Measurements from ENCODE around the gene SFXN5.
"Not testable (repeated sequence)": the region's sequence is repeated elsewhere in the genome, so short reads cannot be mapped to it uniquely, and the experiment has no call there.

The SFXN5 gene

DNA sequence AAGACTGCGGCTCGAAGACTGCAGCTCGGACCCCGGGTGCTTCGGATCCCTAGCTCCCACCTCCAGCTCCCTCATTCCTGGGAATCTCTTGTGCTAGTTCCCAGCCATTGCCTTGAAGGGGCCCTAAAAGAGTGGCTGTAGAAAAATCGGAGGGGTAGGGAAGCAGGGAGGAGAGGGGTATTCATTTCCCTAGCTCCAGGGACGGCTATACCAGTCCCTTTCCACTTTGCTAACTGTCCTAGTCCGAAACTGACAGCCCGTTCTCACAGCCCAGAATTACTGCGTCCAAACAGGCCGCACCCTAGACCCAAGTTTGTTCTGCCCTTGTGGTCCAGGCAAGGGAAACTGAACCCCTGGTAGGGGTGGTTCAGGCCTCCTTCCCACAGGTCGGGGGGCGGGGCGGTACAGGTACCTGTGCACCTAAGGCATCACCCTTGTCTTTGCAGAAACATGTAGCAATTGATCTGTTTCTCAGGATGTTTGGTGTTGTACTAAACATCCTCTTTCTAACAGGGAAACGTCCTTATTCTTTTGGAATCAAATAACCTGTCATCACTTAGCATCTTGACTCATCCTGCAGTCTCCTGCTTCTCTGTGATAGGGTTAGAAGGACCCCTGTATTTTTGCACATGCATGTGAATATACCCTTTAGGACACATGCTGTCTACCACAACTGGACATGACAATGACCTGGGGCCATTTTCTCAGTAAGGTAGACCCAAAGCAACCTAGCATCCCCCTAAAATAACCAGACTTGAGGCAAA is 150.2 kb downstream of the SFXN5 start:
- DNase-seq = no peak

DNA sequence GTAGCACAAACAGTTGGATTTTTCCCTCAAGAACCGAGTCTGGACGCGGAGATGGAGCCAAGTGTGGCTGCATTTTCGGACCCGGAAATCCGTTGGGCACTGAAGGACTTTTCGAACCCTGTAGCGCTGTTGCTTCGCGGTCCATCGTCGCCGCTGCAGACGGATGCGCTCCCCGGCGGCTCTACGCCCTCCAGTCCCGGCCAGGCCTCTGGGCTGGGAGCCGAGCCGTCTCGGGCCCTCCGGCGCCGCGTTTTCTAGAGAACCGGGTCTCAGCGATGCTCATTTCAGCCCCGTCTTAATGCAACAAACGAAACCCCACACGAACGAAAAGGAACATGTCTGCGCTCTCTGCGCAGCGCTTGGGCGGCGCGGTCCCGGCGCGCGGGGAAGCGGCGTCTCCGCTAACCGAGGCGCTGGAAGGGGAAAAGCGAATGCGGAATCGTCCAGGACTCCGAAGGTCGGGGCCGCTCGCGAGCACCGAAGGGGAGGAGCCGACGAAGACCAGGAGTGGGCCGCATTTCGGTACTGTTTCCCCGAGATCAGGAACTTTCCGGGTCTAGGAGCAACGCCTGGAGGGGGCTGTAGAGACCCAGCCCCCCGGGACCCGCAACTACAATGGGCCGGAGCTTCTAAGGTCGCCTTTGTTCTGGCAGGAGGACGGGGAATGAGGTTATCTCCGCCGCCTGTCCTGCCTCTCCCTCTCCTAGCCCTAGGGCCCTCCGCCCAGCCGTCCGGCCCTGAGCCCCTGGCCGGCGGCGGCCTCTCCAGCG is 151.0 kb downstream of the SFXN5 start:
- DNase-seq = peak; percentile 33

DNA sequence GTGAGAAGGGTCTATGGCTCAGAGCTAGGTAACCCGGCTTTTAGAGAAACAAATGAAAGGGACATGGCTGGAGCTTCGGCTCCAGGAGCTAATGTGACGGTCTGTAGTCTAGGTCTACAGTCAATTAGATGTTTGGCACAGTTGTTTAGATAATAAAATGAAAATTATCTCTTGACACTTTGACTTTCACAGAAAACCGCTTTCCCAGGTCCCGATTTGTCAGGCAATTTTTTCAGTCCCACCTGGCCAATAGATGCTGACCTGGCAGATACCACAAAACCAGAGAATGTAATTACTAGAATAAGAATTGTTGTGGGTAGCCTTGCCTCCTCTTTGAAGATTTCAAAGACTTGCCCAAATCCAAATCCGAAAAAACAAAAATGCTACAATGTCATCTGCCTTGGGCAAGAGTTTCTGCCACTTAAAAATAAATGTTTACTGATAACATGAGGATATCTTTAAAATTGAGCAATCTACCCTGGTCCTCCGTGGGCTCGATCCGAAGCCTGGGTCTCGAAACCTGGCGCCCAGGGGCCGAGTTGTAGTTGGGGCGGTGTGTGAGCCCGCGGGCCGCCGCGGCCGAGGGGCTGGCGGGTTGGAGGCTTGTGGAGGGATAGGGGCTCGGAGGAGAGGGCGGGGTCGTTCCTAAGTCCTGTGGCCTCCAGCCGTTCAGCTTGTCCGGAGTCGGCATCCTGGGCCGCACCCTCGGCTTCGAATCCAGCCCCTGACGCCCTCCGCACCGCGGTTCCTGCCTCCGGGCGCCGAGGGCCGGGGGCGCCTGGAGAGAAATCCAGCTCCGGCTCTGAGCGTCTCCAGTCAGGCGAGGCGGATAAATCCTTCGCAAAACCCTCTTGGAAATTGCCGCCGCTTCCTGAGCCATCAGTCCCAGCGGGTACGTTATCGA is 151.8 kb downstream of the SFXN5 start:
- DNase-seq = no peak

DNA sequence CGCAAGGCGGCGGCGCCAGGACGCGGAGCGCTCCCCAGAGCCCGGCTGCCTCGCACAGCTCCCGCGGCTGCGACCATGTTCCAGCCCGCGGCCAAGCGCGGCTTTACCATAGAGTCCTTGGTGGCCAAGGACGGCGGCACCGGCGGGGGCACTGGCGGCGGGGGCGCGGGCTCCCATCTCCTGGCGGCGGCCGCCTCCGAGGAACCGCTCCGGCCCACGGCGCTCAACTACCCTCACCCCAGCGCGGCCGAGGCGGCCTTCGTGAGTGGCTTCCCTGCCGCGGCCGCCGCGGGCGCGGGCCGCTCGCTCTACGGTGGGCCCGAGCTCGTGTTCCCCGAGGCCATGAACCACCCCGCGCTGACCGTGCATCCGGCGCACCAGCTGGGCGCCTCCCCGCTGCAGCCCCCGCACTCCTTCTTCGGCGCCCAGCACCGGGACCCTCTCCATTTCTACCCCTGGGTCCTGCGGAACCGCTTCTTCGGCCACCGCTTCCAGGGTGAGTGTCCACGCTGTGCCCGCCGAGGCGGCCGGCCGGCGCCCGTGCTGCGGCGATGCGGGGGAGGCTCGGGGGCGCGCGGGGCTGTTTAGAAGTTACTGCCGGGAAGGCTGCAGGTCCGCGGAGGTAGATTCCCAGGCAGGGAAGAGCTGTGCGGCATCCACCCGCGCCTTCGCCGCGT is 153.5 kb downstream of the SFXN5 start:
- no peak for DNase-seq

DNA sequence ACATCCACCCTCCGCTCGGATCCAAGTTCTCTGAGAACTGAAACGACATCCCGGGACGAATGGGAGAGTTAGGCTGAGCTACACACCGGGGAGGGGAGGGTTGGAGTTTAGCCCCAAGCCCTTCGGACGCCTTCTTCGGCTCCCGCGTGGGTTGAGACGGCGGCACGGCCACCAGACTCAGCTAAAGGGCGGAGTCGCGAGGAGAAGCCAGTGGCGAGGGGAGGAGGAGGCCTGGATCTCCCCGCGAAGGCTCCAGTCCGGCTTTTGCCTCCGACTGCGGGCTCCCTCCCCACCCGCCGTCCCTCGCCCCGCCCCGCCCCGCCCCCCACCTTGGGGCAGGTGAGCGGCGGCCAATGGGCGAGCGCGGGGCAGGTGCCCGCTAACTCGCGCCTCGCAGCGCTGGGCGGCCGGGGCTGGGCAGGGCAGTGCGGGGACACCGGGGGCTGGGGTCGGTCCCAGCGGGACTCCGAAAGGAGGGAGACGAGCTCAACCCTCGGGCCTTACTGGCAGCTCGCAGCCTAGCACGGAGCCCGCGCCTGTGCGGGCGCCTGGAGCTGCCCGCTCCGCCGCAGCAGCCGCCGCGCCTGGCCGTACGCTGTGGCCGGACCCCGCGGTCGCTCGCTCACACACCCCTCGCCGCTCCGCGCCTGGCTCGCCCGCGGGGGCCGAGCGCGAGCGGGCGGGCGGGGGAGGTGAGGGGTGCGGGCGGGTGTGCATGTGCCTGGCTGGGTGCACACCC is 154.2 kb downstream of the SFXN5 start, which contains the start of gene EMX1:
TSS of gene EMX1 (plus strand) at position 382 of the 739 bp plus-strand sequence. CDS start at position 716, 334 bp downstream.
- no peak for DNase-seq

DNA sequence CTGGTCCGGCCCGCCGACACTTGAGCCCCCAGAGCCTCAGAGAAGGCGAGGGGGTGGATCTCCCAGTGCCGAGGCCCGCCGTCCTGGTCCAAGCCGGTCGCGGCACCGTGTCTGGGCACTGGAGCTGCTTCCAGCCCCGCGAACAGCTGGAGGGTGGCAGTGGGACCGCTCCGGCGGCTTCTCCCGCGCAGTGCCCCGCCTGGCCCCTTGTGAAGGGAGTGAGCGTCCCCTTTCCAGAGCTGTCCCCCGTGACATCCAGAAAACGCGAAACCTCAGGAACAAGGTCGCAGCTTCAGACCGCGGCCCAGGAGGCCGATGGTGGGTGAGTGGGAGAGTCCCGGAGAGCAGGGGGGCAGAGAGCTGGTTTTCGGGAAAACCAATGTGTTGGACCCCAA is 154.8 kb downstream of the SFXN5 start:
- DNase-seq = no peak

DNA sequence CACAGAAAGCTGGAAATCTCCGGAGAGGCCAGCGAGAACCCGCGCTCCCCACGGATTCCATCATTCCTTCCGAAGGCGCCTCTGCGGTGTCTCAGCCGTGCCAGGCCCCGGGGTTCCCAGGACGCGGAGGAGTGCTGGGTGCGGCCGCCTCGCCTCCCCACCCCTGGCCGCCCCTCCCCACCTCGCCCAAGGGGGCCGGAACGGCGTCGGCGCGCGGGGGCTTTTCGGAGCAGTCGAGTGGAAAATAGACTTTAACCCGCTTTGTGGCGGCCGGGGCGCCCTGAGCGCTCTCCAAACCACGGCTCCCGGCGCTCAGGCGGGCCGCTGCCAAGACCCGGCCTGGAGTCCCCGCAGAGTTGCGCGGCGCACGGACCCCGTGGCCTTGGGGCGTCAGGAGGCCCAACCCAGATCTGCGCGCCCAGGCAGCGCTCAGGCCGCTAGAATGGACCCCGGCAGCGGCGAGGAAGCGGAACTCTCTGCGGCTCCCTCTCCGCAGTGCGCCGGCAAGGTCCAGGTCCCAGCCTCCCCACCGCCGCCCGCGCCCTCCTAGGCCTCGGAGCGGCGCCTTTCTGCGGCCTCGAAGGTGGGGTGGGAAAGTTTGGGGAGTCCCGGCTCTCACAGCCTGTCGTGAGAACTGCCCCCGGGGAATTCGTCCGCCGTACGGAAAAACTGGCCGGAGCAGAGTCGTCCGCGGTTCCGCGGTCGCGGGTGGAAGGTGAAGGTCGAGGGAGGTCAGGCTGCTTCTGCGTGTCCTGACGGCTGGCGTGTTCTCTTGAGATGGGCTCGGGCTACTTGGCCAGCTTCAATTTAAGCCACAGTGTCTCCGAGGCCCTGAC is 155.4 kb downstream of the SFXN5 start:
- DNase-seq = no peak

DNA sequence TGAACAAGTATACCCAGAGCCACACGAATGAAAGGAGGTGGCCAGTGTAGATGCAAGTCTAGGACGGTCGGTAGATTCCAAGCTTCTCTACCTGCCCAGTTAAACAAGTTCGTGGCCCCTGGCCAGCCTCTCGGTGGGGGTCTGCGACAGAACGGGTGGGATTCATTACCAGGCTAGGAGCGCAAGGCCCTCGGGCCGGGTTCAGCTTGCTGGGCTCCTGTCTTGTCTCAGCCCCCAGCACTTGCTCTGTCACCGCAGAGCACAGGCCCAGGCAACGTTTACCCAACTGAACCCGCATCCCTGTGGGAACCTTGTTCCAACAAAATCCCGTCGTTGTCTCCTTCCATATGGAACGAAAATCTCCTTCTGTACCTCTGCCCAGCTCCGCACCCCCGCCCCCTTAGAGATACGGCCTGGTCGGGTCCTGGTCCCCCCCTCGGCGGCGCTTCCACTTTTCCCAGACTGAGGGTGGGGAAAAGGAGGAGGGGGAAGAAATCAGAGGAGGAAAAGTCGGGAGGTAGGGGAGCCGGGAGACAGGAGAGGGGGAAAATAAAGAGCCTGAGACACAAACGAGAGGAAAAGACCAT is 156.1 kb downstream of the SFXN5 start:
- DNase-seq = no peak

DNA sequence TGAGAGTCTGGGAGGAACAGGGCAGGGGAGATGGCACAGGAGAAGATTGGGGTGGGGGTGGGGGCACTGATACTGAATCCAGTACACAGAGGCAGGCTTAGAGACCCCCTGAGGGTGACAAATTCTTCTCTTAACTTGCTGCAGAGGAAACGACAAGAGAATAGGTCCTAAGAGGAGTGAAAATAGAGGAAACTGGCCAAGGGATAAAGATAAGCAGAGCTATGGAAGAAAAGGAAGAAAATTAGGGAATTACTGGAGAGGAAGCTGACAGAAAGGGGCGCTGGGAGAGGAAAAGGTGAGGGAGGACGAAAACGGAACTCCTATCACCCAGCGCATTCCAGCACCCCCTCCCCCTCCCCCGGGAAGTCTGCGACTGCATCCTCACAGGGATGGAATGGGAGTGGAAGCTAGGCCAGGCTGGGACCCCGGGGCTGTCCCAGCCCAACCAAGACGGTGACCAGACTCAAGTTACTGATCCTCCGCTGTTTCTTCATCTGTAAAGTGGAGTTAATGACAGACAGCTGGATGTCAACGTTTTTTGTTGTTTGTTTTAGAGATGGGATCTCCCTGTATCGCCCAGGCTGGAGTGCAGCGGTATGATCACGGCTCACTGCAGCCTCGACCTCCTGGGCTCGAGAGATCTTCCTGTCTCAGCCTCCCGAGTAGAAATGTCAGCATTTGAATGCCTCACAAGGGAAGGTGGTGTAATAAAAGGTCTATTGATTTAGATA is 156.8 kb downstream of the SFXN5 start:
- no peak for DNase-seq

DNA sequence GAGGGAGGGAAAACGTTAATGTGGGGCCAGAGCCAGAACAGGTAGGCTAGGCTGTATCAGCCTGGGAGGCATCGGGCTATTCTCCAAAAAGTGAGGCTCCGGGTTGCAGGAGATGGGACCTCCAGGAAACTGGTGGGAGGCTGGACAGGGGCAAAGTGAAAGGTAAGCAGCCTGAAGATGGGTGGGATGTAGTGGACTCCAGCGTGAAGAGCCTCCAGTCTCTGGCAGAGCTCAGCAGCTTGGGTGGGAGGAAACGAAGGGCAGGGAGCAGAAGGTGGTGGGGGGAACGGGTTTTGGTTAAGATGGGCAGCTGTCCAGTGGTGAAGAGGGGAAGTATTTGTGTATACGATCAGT is 157.3 kb downstream of the SFXN5 start:
- no peak for DNase-seq

DNA sequence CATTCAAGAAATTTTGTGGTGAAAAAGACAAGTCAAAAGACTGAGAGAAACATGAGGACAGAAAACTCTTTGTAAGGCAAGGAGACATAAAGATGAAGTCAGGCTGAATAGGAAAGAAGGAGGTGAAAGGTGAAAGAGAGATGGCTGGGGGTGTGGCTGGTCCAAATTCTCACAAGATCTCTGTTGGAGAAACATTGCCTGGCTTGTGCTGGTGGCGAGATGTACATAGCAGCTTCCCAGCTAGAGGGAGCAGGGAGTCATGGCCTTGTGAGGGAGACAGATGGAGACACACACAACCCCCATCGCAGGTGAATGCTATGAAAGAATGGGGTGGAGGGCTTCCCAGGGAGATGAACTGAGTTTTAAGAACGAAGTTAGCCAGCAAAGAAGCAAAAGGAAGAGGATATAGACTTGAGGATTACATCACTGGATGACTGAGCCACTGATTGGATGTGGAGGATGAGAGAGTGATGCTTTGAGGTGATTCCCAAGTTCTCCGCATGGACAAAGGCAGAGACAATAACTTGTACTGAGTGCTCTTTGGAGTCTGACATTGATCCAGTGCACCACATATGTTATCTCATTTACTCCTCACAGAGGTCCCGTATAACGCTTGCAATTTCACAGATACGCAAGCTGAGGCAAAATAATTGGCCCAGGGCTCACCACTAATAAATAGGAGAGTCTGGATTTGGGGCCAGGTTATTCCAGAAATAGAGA is 157.9 kb downstream of the SFXN5 start:
- DNase-seq = no peak

DNA sequence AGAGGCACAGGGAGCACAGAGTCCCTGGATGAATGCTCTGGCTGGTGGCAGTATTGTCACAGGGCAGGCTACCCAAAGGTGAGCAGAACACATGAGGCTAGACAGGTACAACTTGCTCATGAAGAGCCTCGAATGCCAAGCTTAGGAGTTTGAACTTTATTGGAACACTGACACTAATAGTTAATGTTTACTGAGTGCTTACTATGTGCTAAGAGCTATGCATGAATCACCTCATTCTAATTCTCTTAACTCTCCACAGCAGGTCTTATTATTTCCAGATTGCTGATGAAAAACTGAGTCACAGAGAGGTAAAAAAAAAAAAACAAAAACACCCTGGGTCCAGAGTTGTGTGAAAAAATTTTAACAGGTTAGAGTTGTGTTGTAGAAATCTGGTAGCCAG is 160.3 kb downstream of the SFXN5 start:
- no peak for DNase-seq

DNA sequence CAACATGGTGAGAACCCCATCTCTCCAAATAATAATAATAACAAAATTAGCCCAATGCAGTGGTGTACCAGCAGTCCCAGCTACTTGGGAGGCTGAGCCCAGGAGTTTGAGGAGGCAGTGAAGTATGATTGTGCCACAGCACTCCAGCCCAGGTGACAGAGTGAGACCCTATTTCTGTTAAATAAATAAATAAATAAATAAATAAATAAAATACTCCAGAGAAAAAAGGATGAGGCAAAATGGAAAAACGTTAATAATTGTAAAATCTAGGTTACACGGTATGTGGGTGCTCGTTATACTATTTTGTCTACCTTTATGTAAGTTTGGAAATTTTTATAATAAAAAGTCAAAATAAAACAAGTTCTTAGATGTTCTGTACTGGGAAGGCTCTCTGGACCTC is 162.8 kb downstream of the SFXN5 start:
- no peak for DNase-seq

DNA sequence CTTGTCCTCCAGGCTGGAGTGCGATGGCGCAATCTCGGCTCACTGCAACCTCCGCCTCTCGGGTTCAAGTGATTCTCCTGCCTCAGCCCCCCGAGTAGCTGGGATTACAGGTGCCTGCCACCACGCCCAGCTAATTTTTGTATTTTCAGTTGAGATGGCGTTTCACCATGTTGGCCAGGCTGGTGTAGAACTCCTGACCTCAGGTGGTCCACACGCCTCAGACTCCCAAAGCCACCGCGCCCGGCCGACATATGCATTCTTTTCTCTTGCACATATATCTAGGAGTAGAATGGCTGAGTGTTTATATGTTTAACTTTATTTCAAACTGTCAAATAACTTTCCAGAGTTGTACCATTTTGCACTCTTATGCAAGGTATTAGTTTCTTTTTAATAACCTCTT is 164.1 kb downstream of the SFXN5 start:
- not testable (repeated sequence) for DNase-seq

DNA sequence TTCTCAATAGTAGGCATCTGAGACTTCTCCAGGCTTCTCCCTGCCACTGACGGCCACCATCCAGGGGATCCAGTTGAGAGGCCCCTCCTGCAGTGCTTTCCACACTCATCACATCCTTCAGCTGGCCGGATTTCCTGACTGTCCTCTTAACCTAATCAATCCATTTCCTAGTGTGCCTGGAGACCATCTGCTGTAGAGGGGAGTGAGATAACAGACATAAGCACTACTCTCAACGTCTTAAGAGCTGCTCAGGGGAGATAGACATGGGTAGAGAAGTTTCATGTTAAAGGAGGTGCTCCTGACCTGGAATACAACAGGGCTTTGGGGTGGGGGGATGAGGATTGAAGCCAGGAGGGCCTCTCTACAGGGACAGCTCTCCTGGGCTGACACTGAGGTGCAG is 170.1 kb downstream of the SFXN5 start:
- DNase-seq = no peak

DNA sequence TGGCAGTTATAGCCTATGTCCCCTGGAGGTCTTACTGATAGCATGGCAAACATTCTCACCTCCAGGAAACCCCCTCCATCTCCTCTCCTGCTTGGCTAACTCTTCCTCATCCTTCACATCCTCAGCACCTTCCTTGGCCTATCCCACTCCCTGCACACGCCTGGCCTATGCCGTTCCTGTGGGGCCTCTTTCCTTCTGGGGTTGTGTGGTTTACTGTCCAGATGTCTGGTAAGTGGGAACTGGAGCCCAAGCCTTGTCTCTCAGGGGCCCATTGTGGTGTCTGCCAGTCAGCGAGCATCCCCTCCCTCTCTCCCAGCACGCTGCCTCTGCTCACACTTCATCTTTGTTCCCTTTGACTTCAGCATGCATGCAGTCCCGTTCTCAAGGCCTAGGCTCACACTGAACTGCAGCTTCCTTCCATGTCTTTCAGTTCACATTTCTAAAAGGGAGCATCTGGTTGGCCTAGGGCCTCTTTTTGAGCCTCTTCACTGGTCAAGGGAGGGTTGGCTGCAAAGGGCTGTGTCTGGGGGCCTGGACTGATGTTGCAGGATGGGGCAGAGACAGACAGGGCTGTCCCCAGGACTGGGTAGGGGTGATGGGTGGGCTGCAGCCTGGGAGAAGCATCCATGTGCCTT is 171.2 kb downstream of the SFXN5 start:
- DNase-seq = no peak

DNA sequence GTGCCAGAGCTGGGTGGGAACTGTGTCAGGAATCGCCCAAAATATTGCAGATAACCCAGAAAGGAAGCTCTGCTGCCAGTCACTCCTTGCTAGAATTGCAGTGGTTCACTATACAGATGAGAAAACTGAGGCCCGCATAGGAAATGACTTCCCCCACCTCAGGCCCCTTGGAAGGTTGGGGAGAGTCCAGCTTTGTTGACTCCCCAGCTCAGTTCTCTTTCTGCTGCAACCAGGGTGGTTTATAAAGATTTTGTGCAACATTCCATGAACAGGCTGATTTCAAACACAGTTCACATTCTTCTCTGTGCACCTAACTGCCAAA is 173.0 kb downstream of the SFXN5 start:
- no peak for DNase-seq

DNA sequence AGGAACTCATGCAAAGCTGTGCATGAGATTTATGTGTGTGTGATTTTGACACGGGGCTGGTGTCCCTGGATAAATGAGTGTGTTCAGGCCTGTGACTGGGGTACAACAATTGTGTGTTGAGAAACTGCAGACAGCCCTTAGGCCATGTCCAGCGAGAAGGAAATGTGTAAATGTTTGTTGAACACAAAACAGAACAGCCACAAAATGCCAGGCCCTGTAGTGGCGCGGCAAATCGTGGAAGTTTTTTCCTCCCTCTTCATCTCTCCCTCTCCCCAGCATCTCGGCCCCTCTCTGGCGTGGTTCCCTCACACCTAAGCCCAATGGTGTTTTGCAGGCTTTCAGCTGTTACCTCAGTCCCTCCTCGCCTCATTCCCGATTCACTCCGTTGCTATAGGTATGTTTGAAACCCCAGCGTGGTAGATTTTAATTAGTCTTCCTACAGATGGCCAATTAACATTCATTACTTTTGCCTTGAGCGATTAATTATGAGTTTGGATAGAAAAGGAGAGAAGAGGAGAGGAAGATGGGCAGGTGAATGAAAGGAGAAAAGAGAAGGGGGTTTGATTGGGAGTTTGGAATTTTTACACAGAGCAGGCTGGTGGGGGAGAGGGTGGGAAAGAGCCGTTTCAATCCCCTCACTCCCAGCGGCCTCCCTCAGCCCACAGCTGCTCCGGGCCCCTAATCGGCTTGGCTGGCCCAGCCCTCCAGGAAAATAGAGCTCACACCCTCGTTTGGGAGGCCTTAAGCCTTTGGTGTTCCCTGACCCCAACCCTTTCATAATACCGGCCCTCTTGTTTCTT is 173.5 kb downstream of the SFXN5 start:
- no peak for DNase-seq
